K562 (cell line): ENCODE results near the gene SUMO3. TPM values are rescaled to one million over a fixed set of nuclear protein-coding genes. Genes with fewer than 3 reads are reported as not detected.

Experiments used
- CTBP1 ChIP-seq: fragments of 450-650 bp; IDR thresholded peaks from 2 replicates; pipeline ENCODE4 v1.6.1; 2016; ENCODE audit warnings: borderline replicate concordance
- DNMT1 ChIP-seq: fragments of 450-650 bp; IDR thresholded peaks from 2 replicates; pipeline ENCODE4 v1.6.1; 2016; ENCODE audit warnings: antibody characterized with exemption, mild to moderate bottlenecking
- FOXJ3 ChIP-seq: sonication (generic); formaldehyde crosslinking; IDR thresholded peaks from 2 replicates; pipeline ENCODE4 v1.4.0; 2020; ENCODE audit warnings: mild to moderate bottlenecking, missing genetic modification reagents
- FOXO4 ChIP-seq: fragments of 450-650 bp; formaldehyde crosslinking; IDR thresholded peaks from 2 replicates; pipeline ENCODE4 v1.4.0; 2020; ENCODE audit warnings: mild to moderate bottlenecking, moderate library complexity
- GABPB1 ChIP-seq: sonication (generic); formaldehyde crosslinking; IDR thresholded peaks from 2 replicates; pipeline ENCODE4 v1.8.0; 2022; ENCODE audit warnings: mild to moderate bottlenecking, missing genetic modification reagents
- HDAC6 ChIP-seq: IDR thresholded peaks from 2 replicates; pipeline ENCODE4 v1.6.1; 2012; ENCODE audit warnings: low read depth, mild to moderate bottlenecking, control low read depth, inconsistent platforms, low read length, moderate library complexity
- HOXB6 ChIP-seq: fragments of 250-450 bp; sonication (Bioruptor Pico); IDR thresholded peaks from 2 replicates; pipeline ENCODE4 v1.5.1; 2022; ENCODE audit warnings: mild to moderate bottlenecking, borderline replicate concordance
- MAX ChIP-seq: sonication (generic); formaldehyde crosslinking; IDR thresholded peaks from 2 replicates; pipeline ENCODE4 v1.9.0; 2022; ENCODE audit warnings: mild to moderate bottlenecking, missing genetic modification reagents
- NR0B1 ChIP-seq: fragments of 450-650 bp; IDR thresholded peaks from one replicate; pipeline ENCODE4 v1.6.1; 2018; ENCODE audit warnings: mild to moderate bottlenecking, moderate library complexity; ENCODE audit not compliant: partially characterized antibody
- PKNOX1 ChIP-seq: fragments of 450-650 bp; IDR thresholded peaks from 2 replicates; pipeline ENCODE4 v1.6.1; 2016
- RBM14 ChIP-seq: fragments of 200-400 bp; formaldehyde crosslinking; IDR thresholded peaks from 2 replicates; pipeline ENCODE4 v1.6.1; 2018; ENCODE audit warnings: low read depth, mild to moderate bottlenecking, low read length, moderate library complexity, borderline replicate concordance; ENCODE audit not compliant: insufficient read depth
- RBM39 ChIP-seq: fragments of 200-400 bp; formaldehyde crosslinking; optimal IDR thresholded peaks from 2 replicates; pipeline ENCODE3; 2018; ENCODE audit warnings: low read depth, low read length
- THRB ChIP-seq: fragments of 450-650 bp; formaldehyde crosslinking; conservative IDR thresholded peaks from 2 replicates; pipeline ENCODE4 v1.4.0; 2022; ENCODE audit warnings: mild to moderate bottlenecking, missing genetic modification characterization
- ZBTB49 ChIP-seq: sonication (generic); formaldehyde crosslinking; IDR thresholded peaks from 2 replicates; pipeline ENCODE4 v1.8.0; 2022; ENCODE audit warnings: missing genetic modification reagents, mild to moderate bottlenecking, borderline replicate concordance
- ZKSCAN1 ChIP-seq: fragments of 150-350 bp; IDR thresholded peaks from 2 replicates; pipeline ENCODE4 v1.6.1; 2016; ENCODE audit warnings: low read depth, low read length
- ZNF347 ChIP-seq: fragments of 450-650 bp; formaldehyde crosslinking; IDR thresholded peaks from 2 replicates; pipeline ENCODE4 v1.4.0; 2020; ENCODE audit warnings: low read depth, mild to moderate bottlenecking, moderate library complexity
- ZNF512 ChIP-seq: IDR thresholded peaks from 2 replicates; pipeline ENCODE4 v1.6.1; 2016; ENCODE audit warnings: missing genetic modification characterization, missing compliant biosample characterization
- polyA plus RNA-seq, 8 experiments: library from polyadenylated mRNA; depleted of rRNA in 4 of 8; stranded (reverse) in 5 of 8; unstranded in 3 of 8; fragments of >200 nt; fragmentation: Nextera tagmentation in 2 of 8; fragmentation: Illumina TruSeq in 1 of 8; extraction: Ambion mirVana in 2 of 8; extraction: Trizol in 1 of 8; gene quantifications; 2 replicates each; pipeline versions ENCODE4 v1.2.1 to v1.2.3, GENCODE V29; 2011 to 2014; ENCODE audit warnings: inconsistent platforms in 1 of 8, missing spikeins in 1 of 8
- total RNA-seq, 7 experiments: library from RNA; depleted of rRNA in 6 of 7; stranded (reverse); fragments of >200 nt in 6 of 7; fragmentation: Illumina TruSeq in 2 of 7; extraction: Trizol in 2 of 7; gene quantifications; 2 replicates each; pipeline versions ENCODE4 v1.2.1 to v1.2.3, GENCODE V29; 2011 to 2021; ENCODE audit warnings: low replicate concordance in 1 of 7

SUMO3 gene
- total and polyA plus RNA-seq, 9 of the 15 experiments (the other 6 are each of a cell fraction or from before 2014, with no cell fraction given), result 13.9 to 143 (median 113) TPM

GRCh38 chr21:44846485-44847260 lies 28.8 kb upstream of the SUMO3 start (continued):
- no peak for TF ChIP-seq HOXB6 (CRISPR knock-in tag)
- TF ChIP-seq CTBP1, result 0 out of 2 replicates have a peak, but pooled peaks have one; percentile 21
- TF ChIP-seq NR0B1, result no peak
- TF ChIP-seq RBM39, result no peak
- TF ChIP-seq DNMT1, result no peak
- no peak for TF ChIP-seq FOXJ3
- 0 out of 2 replicates have a peak, but pooled peaks have one; percentile 14 for TF ChIP-seq PKNOX1
- no peak for TF ChIP-seq ZKSCAN1
- no peak for TF ChIP-seq HDAC6
- TF ChIP-seq RBM14, result no peak
- TF ChIP-seq ZNF347 (CRISPR knock-in tag), result no peak
- peak; percentile 88 for TF ChIP-seq MAX (CRISPR knock-in tag)
- TF ChIP-seq FOXO4 (CRISPR knock-in tag), result no peak
- TF ChIP-seq THRB, result no peak
- no peak for TF ChIP-seq ZBTB49 (CRISPR knock-in tag)
- TF ChIP-seq ZNF512 (tag), result no peak
- no peak for TF ChIP-seq GABPB1
